Activated CD4-positive, alpha-beta T cell treated with anti-CD3 and anti-CD28 coated beads for 24 hours (primary cell): Measurements from ENCODE around the gene TMOD4.

ENCODE experiments used
- DNase-seq, 2 donors: peaks; one replicate each; pipeline ENCODE4 v3.0.0-alpha.2; 2020; ENCODE audit warnings: low read depth in 2 of 2

Gene TMOD4

GRCh38 chr1:151142411-151143056 is 33.2 kb downstream of the TMOD4 start:
- no peak for DNase-seq

DNA sequence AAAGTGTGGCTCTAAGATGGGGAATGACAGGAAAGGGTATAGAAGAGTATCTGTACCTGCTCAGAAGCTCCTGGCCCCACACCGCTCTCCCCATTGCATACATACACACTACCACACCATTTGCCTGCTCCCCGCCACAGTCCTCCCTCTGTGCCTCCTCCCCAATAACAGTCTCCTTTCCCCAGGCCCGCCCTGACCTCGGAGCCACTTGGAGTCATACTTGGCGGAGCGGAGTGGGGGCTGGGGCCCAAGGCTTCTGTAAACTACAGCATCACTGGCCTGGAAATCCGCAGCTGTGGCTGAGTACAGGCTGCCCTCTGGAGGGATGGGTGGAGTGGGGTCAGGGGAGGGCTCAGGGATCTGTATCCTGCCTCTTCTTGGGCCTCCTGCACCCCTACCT is 38.0 kb downstream of the TMOD4 start:
- no peak for DNase-seq

DNA sequence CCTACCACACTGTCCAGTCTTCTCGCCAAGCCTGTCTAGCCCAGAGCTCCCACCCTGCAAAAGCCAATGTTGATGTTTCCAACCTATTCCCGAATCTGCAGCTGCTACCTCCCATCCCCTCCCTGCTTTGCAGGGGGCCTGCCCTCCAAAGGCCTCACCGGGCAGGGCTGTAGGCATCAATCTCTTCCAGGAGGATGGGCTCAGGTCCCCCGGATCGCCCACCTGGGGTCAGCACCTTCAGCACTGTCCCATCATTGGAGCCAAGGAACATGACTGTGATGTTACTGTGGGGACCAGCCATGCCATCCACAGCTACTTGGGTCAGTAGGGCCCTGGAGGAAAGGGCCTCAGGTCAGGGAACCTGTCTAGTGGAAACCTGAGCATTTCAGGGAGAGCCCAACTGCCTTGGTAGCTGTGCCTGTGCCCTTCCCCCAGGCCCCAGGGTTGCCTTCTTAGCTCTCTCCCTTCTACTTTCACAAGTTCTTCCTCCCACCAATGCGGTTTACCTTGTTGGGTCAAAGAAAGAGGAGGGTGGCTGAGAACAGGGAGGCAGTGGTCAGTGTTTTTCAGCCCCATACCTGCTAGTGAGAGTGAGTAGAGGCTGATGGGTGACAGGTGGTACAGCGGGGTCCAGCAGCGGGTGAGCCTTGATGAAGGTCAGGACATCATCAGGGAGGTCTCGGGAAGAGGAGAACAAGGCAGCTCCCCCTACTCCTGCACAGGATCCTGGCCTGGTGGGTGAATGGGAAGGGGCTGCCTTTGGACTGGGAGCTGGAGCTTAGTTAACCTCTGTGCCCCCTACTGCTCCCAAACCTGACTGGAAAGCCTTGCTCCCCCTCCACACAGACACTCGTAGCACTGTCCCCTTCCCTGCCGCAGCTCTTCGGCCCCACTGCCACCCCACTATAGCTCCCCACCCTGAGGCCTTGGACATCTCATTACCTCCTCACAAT is 40.1 kb downstream of the TMOD4 start:
- no peak for DNase-seq

DNA sequence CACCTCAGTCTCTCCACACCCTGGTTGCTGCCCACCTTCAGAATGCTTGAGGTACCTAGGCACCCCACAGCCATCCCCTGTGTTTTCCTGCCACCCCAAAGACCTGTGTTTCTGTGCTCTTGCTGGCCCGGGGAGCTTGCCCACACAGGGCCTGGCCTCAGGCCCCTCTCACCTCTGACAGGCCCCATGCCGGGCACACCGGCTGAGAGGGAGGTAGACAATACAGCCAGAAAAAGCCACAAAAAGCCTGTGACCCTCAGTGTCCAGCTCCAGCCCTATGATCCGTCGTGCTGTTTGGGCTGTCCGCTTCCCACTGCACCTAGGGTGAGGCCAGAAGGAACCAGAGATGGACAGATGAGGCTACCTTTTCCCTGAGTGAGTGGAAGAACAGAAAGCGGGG is 40.8 kb downstream of the TMOD4 start:
- no peak for DNase-seq

DNA sequence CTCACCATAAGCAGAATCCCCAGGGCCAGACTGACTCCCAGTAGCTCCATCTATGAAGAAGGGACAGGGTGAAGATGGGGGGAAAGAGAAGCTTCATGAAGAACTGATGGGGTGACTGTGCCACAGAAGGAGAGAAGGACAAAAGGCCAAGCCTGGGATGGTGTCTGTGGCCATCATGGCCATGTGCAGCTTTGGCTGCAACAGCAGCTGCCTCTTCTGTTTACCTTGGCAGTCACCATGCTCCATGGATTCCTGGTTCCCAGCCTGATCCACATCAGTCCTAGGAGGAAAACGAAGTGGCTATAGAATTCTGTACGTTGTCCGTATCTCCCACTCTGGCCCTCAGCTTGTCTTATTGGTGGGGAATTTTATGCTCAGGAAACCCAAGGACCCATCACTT is 41.4 kb downstream of the TMOD4 start:
- no peak for DNase-seq

GRCh38 chr1:151133018-151133806 is 42.6 kb downstream of the TMOD4 start:
- DNase-seq: no peak

DNA sequence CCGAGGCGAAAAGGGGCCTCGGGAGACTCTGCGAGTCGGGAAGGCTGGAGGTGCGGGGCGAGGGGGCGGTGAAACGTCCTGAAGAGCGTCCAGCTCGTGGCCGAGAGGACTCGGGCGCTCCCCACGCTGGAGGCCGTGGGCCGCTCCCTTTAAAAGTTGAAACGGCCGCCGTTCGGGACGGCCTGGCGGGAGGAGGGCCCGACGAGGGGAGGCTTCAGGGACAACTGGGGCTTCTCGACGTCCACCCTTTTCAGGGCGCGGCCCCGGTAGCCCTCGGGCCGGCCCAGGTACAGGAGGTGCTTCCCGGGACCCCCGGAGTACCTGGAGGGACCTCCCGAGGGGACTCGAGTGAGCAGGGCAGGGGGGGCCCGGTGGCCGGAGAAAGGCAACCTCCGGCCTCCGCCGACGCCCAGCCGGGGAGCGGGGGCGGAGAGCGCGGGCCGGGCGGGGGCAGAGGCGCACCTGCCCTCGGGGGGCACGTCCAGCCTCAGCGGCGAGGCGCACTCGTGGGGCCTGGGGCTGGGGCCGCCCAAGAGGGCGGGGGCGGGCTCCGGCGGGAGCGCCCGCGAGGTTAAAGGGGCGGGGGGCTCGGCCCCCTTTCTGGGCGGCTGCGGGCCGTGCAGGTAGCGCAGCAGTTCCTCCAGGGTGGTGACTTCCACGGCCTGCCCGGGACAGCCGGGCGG is 43.3 kb downstream of the TMOD4 start:
- no peak for DNase-seq

GRCh38 chr1:151131701-151132334 is 44.0 kb downstream of the TMOD4 start:
- DNase-seq: no peak

- peak; percentile 67 to 73 for DNase-seq
These were observed 44.7 kb downstream of the TMOD4 start for GRCh38 chr1:151130987-151131586.

DNA sequence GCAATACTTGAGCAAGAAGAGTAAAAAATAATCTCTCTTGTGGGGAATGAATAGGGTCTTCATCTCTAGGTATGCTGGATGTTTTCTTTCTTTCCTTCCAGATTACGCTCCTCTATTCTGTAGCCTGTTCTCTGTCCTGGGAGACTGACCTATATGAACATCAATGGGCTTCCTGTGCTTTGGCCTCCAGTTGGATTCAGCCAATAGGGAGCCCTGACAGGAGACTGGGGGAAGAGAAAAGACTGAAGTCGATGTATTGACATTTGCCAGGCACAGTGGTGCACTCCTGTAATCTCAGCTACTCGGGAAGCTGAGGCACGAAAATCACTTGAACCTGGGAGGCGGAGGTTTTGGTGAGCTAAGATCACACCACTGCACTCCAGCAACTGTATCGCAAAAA is 47.0 kb downstream of the TMOD4 start:
- DNase-seq: no peak

- no peak for DNase-seq
These were observed 50.9 kb downstream of the TMOD4 start for GRCh38 chr1:151124763-151125403.
